GM18517 (cell line): ENCODE data around the gene APOM.

Experiments used
- ATAC-seq: cut with Tn5 transposase; IDR thresholded peaks from one replicate; pipeline ENCODE4 v1.9.1; 2021; ENCODE audit warnings: mild to moderate bottlenecking, moderate library complexity; ENCODE audit not compliant: unreplicated experiment

Gene APOM

DNA sequence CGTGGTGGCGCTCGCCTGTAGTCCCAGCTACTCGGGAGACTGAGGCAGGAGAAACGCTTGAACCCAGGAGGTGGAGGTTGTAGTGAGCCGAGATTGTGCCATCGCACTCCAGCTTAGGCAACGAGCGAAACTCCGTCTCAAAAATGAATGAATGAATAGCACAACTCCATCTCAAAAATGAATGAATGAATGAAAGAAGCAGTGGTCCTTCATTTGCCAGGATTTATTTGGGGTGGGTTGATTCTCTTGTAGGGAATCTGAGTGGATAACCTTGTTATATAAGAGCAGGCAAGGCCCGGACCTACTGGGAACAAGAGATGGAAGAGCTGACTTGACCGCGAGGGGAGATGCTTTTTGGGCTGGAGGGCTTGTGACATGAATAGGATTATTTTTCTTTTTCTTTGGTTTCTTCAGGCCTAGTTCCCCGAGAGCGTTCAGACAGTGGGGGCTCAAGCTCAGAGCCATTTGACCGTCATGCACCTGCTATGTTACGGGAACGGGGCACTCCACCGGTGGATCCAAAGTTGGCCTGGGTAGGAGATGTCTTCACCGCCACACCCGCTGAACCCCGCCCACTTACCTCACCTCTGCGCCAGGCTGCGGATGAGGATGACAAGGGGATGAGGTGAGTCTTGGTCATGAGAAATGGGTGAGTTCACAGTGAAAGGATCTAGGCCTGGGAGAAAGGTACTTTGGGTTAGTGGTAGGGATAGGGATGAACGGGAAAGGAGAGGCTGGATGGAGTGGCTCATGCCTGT lies 25.3 kb upstream of the APOM start:
- ATAC-seq, result no peak

DNA sequence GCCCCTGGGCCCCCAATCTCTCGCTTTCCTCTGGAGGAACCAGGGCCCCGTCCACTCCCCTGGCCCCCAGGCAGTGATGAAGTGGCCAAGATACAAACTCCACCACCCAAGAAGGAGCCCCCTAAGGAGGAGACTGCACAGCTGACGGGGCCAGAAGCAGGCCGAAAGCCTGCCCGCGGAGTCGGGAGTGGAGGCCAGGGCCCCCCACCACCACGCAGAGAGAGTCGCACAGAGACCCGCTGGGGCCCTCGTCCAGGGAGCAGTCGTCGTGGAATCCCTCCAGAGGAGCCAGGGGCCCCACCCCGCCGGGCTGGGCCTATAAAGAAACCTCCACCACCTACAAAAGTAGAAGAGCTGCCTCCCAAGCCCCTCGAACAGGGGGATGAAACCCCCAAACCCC lies 24.5 kb upstream of the APOM start:
- ATAC-seq, result no peak

DNA sequence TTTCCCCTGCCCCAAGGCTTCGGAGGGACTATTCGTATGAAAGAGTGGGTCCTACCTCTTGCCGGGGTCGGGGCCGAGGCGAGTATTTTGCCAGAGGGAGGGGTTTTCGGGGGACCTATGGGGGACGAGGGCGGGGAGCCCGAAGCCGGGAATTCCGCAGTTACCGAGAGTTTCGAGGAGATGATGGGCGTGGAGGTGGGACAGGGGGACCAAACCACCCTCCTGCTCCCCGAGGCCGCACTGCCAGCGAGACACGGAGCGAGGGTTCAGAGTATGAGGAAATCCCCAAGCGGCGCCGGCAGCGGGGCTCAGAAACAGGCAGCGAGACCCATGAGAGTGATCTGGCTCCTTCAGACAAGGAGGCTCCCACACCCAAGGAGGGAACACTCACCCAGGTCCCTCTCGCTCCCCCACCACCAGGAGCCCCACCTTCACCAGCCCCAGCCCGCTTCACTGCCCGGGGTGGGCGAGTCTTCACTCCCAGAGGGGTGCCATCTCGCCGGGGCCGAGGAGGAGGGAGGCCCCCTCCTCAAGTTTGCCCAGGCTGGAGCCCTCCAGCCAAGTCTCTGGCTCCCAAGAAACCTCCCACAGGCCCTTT lies 23.9 kb upstream of the APOM start:
- no peak for ATAC-seq

DNA sequence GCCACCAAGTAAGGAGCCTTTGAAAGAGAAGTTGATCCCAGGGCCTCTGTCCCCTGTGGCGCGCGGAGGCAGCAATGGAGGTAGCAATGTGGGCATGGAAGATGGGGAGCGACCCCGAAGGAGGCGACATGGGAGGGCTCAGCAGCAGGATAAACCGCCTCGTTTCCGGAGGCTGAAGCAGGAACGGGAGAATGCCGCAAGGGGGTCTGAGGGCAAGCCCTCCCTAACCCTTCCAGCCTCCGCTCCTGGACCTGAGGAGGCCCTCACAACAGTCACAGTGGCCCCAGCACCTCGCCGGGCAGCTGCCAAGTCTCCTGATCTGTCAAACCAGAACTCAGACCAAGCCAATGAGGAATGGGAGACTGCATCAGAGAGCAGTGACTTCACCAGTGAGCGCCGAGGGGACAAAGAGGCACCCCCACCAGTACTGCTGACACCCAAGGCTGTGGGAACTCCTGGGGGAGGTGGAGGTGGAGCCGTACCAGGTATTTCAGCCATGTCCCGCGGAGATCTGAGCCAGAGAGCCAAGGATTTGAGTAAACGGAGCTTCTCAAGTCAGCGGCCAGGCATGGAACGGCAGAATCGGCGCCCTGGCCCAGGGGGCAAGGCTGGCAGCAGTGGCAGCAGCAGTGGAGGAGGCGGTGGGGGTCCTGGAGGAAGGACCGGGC lies 23.3 kb upstream of the APOM start:
- no peak for ATAC-seq

DNA sequence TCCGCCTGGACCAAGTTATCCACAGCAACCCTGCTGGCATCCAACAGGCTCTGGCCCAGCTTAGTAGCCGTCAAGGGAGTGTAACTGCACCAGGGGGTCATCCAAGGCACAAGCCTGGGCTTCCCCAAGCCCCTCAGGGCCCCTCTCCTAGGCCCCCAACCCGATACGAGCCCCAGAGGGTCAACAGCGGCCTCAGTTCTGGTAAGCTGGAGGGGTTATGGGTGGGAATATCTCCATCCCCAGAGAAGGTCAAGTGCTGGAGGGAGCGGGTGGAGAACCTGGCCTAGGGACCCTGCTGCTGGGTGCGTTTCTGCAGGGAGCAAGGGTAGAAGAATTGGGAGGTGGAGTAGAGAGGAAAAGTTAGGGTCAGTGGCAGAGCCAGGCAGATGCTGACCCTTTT lies 22.2 kb upstream of the APOM start:
- no peak for ATAC-seq

DNA sequence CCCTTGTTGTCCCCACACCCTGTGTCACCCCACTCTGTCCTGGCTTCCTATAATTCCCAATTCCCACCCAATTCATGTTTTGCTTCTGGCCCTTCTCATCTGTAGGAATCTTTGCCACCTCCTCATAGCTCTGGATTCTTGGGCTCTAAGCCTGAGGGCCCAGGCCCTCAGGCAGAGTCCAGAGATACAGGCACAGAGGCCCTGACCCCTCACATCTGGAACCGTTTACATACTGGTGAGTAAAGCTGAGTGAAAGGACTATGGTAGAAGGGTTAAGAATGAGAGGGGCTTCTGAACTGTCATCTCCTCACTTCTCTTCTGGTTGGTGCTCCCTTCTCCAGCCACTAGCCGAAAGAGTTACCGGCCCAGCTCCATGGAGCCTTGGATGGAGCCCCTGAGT lies 21.6 kb upstream of the APOM start:
- no peak for ATAC-seq

DNA sequence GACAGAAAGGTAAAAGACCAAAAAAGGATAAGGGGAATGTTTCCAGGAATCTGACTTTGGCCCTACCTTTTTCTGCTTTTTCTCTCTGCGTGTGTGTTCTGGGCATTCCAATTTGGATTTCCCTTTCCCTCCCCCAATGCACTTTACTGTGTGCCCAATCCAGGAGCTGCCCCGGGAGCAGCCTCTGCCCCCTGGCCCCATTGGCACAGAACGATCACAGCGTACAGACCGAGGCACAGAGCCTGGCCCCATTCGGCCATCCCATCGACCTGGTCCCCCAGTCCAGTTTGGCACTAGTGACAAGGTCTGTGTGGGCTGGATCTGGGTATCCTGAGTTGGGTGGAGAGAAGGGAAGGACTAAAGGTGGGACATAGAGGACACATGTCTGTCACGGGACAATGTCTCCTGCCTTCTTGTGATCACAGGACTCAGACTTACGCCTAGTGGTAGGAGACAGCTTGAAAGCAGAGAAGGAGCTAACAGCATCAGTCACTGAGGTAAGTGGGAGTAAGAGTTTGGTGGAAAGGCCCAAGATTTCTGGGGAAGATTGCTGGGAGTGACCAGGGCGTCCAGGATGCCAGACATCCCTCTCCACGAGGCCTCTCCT lies 20.6 kb upstream of the APOM start:
- no peak for ATAC-seq

DNA sequence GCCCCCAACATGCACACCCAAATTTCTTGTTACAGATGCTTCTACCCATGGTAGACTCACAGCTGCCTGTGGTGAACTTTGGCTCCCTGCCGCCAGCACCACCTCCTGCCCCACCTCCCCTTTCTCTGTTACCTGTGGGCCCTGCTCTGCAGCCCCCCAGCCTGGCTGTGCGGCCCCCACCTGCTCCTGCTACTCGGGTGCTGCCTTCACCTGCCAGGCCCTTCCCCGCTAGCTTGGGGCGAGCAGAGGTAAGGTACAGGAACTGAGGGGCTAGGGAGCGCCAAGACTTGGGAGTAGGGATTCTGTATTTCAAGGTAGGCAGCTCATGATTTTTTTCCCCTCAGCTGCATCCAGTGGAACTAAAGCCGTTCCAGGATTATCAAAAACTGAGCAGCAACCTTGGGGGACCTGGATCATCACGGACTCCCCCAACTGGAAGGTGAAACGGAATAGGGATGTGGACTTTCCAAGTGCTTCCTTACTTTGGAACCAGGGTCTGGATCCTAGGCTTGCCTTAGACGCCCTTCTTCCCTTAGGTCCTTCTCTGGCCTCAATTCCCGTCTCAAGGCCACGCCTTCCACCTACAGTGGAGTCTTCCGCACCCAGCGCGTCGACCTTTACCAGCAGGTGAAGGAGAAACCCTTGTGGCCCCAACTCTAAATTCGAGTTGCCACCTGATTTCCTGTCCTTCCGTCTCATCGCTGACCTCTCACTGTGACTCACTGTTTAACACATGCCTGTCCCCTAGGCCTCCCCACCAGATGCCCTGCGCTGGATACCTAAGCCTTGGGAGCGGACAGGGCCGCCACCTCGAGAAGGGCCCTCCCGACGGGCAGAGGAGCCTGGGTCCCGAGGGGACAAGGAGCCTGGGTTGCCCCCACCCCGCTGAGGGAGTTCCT lies 18.7 kb upstream of the APOM start:
- no peak for ATAC-seq

DNA sequence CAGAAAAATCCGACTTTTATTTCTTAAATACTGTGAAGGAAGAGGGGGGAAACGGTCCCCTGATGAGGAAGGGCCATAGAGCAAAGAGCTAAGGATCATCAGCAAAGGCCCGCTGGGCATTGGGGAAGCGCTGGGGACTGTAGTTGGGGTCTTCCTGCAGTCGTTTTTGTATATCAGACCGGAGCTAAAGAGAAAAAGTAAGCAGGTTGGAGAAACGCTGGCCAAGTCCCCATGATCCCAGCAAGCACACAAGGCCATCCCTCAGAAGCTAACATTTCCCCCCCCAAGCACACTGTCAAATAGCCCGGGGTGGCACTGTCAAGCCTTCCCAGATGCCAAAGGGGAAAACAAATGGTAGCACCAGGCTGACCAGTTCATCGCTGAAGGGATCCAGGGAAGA lies 16.7 kb upstream of the APOM start:
- ATAC-seq, result no peak

DNA sequence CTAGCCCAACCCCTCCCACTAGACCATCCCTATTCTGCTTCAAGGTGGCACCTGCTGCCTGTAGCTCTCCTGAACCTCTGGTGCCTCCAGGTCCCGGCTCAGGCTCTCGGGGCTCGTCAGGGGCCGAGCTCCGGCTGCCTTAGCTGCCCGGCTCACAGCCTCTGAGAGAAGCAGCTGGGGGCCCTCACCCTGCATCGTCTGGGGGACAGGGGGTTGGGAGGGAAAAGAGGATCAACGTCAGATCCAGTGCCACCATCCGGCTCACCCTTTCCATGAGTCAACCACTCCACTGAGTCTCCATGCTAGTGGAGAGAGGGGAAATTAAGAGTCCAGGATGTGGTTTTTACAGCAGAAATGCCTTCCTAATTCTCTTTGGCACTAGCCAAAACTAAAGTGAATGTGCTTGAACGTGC lies 16.2 kb upstream of the APOM start:
- ATAC-seq, result no peak

DNA sequence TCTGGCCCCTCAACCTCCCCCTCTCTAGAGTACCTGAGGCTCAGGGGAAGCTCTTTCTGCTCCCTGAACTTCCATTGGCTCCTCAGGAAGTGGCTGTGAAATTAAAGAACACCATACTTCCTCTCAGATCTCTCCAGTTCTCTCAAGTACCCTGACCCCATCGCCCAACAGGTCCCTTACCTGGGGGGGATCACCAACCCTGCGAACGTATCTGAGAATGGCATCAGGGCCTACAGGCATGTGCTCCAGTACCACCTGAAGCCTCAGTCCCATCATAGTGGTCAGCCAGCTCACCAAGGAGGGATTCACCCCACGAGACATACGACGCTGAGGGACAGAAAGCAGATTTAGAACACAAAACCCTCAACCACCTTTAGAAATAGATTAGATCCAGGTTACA lies 15.1 kb upstream of the APOM start:
- no peak for ATAC-seq

DNA sequence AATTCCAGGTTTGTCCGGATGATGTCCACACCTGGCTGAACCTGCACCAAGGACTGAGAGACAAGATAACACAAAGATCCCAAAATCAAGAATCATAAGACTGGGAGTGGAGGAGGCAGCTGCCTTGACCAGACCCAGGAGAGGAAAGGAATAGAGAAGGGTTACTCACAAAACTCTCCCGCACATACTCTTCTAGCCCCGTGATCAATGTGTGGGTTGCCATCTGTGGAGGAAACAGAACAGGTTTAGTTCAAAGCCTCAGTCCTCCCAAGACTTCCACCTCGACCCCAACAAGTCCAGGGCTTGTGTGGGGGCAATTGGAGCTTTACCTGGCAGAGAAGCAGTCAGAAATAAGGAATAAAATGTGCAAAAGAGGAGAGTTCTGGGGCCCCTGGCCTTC lies 14.3 kb upstream of the APOM start:
- ATAC-seq, result no peak

DNA sequence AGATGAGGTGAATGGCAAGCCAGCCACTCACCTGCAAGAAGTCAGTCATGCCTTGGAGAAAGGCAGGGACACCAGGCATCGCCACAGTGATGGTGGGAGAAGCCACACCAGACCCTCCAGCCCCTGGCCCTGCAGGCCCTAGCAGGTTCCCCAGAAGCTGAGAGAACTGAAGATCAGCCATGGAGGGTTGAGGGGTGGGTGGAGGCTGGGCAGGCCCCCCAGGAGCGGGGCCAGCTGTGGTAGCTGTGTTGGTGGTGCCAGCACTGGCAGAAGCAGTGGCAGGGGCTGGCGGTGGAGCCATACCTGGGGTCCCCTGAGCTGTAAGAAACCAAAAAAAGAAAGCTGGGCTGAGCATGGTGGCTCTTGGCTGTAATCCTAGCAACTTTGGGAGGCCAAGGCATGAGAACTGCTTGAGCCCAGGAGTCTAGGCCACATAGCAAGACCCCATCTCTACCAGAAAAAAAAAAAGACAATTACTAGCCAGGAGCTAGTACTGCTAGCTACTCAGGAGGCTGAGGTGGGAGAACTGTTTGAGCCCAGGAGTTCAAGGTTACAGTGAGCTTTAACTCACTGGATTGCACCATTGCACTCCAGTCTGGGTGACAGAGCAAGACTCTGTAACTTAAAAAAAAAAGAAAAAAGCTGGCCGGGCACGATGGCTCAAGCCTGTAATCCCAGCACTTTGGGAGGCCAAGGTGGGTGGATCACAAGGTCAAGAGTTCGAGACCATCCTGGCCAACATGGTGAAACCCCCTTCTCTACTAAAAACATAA lies 12.7 kb upstream of the APOM start:
- ATAC-seq, result no peak

DNA sequence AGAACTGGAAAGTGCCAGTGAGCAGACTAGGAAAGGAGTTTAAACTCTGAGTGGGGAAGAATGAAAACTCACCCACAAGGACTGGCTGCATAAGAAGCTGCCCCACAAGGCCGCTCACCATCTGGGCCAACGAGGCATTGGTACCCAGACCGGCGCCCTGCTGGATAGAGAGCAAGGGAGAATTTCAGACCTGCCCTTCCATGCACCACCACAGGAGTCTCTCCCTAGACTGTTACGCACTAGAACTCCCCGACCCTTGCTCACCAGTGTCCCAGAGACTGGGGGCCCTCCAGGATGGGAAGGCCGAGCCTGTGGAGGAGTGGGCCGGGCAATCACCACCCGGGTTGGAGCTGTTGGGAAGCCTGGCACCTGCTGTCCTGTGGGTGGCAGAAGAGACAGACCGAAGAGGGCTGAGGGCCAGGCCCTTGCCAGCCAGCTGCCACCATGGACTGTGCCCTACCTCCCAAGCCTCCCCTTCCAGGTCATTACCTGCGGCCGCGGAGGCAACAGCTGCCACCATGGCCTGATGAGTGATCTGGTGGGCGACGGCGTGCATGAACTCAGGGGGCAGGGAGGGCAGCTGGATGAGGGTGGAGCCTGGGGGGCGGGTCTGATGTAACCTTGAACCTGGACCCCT lies 11.8 kb upstream of the APOM start:
- ATAC-seq, result no peak

DNA sequence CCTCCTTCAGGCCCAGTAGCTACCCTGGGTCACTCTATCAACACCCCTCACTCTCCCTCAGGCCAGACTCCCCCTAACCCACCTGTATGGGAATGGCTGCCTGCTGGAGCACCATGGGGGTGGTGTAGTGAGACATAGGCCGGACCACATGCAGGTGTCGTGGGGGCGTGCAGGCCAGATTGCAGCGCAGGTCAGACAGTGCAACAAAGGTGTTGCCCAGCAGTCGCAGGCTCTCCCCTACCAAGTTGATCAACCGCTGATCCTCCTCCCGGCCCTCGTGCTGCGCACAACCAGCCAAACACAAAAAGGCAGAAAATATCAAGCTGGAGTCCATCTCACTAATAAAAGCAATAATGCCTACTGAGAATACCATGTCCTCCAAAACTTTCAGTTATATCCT lies 10.4 kb upstream of the APOM start:
- ATAC-seq, result no peak

DNA sequence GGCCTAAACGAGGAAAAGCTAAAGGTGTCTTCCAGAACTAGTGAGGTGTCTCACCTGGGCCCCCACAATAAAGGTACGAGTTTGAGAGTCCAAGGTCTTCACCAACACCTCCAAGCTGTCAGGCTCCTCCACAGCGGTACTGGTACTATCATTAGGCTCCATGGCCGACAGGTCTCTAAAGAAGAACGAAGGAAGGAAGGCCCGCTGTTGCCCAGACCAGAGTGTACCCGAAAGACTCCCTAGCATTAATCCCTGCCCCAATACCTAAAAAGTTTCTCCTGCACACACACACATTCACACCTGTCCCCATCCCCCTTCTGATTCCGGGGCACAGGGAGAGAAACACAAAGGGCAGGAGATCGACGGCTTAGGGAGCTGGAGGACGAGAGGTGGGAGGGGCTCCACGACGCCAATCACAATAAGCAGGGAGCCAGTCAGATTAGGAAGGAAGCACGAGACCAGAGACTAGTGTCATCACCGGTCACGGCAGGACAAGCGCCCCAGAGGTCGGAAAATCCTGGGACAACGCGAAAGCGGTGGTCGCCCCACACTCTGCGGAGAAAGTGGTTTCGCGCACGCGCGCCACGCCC lies 4.0 kb upstream of the APOM start:
- peak; percentile 25 for ATAC-seq

DNA sequence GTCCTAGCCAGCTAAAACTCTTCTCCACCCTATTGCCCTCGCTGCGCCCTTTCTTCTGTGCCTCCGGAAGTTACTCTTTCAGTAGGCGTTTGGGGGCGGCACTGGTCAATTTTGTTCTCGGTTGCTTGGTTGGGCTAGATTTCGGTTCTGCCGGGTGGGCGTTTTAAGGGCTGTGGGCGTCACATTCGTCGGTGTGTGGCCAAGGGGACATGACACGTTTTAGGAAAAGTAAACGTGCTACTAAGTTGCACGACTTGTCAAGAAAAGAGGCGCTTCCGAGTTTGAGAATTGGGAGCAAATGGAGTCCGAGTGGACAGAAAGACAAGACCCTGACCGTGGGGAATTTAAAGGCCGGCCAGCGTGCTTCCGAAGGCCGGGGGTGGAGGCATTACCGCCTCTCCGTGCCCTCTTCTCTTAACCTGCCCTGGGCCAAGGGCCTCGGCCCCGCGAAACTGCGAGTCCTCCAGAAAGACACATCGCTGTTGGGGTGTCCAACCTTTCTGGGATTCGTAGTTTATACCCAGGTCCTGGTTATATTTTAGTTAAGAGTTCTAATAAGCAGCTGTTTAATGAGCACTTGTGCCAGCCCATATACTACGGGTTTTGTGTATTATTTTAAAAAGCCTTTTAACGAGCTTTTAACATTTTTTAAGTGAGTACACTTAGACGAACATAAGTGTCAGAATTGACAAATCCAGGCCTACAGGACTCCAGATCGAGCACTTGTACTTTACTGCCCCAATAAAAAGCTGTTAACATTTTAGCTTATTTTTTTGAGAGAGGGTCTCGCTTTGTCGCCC lies 2.6 kb upstream of the APOM start:
- ATAC-seq, result peak; percentile 62

DNA sequence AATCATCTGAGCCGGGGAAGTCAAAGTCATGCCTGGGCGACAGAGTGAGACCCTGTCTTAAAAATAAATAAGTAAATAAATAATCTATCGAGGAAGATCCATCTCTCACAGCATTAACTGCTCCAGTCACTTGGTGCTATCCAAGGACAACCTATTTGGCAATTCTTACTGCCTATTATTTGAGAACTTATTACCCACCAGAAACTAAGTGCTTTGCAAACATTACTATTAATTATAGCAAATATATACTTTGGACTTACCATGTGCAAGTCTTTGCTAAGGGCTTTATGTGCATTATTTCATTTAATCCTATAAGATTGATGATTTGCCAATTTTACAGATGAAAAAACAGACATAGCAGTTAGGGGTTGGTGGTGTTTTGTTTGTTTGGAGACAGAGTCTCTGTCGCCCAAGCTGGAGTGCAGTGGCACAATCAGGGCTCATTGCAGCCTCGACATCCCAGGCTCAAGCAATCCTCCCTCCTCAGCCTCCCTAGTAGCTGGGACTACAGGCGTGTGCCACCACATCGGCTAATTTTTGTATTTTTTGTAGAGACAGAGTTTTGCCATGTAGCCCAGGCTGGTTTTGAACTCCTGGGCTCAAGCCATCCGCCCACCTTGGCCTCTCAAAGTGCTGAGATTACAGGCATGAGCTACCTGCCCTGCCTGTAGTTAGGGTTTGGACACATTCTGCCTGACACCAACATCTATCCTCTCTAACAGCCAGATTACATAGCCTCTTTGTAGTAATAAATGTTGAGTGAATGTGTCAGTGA lies 933 bp upstream of the APOM start:
- no peak for ATAC-seq
